Endothelial cell of umbilical vein (primary cell): ENCODE measurements around the gene RORB.

ENCODE experiments used
- CTCF ChIP-seq, 2 donors: IDR thresholded peaks; 1 replicate in 1 of 2; 2 replicates in 1 of 2; pipeline ENCODE4 v1.5.1; 2011; ENCODE audit warnings: low read length in 2 of 2, mild to moderate bottlenecking in 2 of 2, moderate library complexity in 2 of 2, control low read depth in 1 of 2, inconsistent platforms in 1 of 2, low read depth in 1 of 2; ENCODE audit not compliant: insufficient read depth in 1 of 2; ENCODE audit errors: extremely low read depth in 1 of 2
- POLR2A ChIP-seq: IDR thresholded peaks from 2 replicates; pipeline ENCODE4 v1.6.1; 2012; ENCODE audit warnings: low read depth, mild to moderate bottlenecking, control low read depth, low read length

- no peak for TF ChIP-seq POLR2A
- no peak for TF ChIP-seq CTCF (IDR thresholded peaks at IDR 0.05; ENCODE audit: extremely low read depth in 1 of 2, insufficient read depth in 1 of 2, low read depth in 1 of 2, low read length in 2 of 2)
Observed at GRCh38 chr9:74672237-74672636, 175.1 kb downstream of the RORB start.
